8988T (cell line): ENCODE measurements around the gene MAL.

ENCODE experiments used
- DNase-seq: peaks from one replicate; pipeline ENCODE4 v3.0.0; 2011

MAL gene

DNA sequence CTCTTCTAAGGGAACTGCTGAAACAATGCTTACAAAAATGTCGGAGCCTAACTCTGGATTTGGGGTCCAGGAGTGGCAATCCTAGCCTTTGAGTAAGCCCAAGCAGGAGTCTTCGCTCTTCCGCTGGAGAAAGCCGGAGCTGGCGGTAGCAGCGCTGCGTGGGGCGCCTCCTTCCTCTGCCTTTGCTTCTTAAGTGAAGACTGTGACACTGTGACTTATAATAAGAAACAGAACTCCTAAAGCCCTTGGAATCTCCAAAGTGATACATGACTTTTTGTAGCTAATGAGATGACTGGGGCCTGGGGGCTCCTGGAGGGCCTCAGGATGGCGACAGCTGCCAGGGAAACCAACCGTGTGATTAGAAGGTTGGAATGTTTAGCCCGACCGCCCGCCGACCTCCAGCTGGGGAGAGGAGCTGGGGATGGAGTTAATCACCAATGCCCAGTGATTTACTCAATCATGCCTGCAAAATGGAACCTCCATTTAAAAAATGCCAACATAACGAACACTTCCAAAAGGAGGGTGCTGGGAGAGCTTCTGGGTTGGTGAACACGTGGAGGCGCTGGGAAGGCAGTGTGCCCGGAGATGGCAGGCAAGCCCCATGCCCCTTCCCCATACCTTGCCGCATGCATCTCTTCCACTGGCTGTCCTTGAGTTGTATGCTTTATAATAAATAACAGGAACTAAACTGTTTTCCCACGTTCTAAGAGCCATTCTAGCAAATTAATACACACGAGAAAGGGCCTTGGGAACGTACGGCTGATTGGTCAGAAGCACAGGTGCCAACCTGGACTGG, 29.0 kb upstream of the MAL start:
- no peak for DNase-seq

DNA sequence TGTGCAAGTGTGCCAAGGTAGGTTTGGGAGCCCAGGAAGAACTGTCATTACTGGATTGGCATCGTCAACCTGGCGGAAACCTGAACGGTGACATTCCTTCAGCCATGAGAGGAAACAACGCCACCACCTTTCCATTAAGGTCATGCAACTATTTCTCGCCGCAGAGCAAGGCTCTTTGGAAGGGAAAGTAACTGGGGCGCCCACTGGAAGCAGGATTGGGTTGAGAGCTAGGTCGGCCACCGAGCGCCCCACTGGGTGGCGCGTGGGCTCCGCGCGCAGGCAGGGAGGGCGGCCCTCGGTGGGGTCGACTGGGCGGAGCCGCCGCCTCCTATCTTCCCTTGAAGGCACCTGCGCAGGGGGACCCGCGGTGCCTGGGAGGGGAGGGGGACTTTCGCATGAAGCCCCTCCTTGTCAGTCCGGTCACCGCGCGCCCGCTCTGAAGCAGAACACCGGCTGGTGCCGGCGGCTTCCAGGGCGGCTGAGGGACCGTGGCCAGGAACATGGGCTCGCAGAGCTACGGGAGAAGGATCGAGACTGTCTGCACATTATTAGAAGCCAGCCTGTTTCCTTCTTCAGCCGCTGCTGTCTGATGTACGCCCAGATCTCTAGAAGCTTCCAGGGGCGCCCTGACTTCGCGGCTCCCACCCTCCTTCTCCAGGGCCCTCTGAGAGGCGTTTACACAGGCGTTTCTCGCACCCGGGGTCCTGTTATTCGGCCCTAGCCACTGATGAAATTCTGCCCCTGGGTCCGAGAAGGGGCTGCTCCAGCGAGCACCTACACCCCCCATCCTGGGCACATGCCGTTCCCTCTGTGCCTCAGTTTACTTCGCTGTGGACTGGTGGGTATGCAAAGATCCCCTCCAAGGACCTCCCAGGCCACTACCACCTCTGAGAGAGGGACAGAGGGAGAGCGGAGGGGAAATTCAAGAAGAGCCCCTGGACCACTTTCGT, 27.3 kb upstream of the MAL start:
- DNase-seq: no peak

DNA sequence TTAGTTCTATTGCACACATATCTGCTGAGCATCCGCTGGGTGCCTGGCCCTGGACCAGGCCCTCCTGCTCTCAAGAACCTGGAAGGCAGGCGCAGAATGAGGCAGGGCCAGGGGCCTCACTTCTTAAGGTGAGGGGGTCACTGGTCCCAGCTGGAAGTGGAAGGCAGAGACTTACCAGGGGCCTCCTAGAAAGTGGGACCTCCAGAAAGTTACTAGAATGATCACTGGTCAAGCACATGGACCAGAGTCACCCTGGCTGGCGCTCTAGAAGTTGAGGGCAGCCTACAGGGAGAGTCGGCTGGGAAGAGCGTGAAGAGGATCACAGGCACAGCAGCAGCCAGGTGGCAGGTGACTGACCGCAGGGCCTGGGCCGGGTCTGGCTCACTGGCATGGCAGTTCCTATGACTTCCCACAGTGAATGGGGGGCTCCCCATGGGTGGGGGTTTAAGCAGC, 26.1 kb upstream of the MAL start:
- no peak for DNase-seq

DNA sequence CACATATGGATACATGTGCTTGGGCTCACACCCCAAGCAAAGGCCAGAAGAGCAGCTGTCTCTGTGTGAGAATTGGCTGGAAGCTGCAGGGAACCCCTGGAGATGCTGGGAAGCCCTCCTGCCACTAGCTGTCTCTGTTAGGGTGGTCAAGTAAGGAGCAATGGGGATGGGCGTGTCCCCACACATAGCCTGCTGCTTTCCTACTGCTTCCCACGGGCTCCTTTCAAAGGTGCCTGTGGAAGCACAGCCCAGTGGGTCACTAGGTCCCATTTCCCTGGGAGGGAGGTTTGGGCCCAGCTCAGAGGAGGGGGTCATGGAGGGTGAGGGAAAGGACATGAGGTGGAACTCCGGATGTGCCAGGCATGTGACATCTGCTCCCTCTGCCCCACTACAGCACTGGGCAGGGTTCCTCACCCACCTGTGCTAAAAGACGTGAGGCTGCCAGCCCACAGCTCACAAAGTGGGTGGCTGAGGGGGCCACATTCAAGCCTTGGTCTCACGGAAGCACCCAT, 24.4 kb upstream of the MAL start:
- no peak for DNase-seq

DNA sequence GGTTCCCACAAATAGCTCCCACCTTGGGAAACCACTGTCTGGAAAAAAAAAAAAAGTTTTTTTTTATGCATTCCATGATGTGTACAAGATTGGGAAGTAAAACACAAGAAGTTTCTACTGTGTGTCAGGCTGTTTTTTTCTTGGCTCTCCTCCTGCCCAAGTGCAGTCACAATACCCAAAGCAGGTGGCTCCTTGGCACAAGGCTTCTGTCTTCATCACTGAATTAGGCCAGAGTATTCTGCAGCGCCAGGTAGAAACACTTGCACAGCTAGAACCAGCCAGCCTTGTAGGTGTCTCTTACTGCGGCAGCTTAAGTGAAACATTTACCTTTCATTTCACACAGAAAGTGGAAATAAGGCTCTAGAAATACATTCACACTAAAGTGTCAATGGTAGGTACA, 23.8 kb upstream of the MAL start:
- no peak for DNase-seq

DNA sequence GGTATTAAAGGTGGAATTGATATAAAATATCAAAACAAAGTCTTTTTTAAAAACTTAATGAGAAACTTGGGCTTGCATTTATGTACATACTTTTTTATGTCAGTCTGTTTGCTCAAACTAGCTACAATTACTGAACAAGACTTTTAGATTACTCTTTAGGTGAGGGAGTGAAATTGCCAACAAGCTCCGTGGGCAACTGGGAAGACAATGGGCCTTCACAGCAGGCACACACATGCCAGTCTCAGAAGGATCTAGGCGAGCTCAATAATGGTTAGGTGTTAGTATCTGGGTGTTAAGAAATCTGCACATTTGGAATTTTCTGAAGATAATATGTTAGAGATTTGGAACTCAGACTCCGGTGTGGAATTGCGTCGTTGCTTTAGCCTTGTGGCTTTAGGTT, 23.0 kb upstream of the MAL start:
- no peak for DNase-seq

DNA sequence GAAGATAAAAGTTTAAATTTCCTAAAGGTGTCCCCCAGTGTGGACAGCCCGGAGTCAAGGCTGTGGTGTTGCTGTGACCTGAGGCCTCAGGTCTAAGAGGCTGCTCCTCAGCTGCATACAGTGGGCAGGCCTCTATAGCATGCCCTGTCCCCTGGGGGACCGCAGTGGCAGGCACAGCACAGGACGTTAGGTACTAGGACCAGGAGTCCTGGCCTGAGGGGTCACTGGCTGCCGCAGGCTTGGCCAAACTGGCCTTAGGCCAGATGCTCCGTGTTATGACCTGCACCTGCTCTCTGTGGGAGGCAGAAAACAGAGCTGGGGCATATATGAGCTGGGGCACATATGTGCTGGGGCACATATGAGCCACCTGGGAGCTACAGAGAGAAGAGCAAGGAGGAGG, 21.2 kb upstream of the MAL start:
- DNase-seq: no peak

DNA sequence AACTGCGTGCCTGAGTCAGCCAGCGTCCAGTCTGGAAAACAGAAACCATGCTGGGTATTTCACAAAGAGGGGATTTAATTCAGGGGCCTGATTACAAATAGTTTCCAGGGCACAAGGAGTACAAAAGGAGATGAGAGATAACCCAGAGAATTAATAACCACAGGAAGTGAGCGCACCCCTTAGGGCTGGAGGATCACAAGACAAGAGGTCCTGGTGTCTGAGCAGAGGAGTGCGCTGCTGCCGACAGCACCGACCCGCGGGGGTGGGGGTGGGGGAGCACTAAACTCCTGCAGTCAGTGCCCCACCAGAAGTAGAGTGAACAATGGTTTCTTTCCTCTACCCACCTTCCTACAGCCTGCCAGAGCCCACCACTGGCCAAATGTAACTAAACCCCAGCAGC, 20.8 kb upstream of the MAL start:
- no peak for DNase-seq

DNA sequence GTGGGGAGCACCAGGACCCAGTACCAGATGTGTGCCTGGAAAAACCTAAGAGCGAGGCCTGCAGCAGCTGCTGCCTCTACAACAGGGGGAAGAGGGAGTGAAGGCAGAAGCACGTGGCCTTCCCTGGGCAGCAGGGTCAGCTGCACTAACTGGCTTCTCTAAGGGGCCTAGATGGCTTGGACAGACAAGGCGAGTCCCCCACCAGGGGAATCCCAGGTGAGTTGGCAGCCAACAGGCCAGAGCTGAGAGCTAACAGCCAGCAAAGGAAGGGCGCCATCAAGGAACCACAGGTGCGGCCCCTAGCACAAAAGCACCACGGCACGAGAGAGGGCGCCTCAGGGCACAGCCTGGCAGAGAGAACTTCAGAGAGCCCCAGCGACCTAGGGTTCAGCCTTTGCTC, 19.8 kb upstream of the MAL start:
- no peak for DNase-seq

DNA sequence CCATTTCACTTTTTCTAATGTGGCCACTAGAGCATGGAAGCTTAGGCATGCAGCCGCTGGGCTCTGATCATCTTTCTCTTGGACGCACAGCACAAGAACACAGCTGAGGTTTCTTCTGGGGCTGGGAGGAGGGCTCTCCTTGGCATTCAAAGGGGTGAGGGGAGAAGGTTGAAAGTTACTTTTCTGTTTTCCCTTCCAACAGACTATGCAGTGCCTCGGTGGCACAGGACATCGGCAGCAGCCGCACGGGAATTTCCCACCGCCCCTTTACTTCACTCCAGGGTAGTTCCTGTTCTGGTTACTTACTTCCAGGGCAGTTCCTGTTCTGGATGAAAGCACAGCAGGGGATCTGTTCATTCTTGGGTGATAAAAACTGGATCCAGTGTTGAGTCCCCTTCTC, 18.9 kb upstream of the MAL start:
- DNase-seq: no peak

DNA sequence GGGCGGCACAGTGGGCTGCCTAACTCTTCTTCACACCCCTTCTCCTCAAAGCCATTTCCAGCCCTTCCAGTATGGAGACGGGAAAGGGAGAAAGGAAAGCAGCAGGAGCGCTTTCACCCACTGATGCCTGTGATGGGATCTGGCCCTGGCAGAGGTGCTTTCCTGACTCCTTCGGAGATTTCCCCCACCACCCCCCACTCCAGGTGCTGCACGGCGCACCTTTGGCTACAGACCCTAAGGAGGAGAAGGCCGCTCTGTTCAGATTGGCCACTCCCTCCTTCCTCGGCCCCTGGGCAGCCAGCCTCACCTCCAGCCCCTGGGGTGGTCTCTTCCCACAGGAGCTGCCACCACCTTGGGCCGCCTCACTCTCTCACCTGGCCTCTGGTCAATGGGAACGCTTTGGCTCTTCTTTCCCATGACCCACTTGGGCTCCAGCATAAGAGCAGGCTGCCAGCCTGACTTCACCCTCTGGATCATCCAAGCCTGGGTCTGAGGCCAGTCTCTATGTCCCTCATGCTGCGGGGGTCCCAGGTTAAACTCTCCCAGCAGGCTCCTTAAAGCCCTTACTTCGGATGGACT, 18.4 kb upstream of the MAL start:
- DNase-seq: no peak

DNA sequence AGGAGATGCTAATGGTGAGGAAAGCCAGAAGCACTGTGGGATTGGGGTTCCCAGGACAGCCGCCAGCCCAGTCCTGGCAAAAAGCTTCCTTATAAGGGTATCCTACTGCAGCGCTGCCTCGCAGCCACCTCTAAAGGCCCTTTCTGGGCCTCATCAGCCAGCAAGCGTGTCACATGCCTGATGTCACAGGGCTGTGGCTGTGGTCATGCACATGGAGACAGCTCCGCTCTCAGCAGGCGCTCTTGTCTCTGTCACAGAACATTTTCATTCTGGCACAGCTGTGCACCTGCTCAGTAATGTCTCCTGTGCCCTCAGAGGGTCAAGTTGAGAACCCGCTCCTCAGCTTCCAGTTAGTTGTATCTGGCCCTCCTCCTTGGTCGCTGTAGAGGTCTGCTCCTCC, 17.7 kb upstream of the MAL start:
- DNase-seq: no peak

DNA sequence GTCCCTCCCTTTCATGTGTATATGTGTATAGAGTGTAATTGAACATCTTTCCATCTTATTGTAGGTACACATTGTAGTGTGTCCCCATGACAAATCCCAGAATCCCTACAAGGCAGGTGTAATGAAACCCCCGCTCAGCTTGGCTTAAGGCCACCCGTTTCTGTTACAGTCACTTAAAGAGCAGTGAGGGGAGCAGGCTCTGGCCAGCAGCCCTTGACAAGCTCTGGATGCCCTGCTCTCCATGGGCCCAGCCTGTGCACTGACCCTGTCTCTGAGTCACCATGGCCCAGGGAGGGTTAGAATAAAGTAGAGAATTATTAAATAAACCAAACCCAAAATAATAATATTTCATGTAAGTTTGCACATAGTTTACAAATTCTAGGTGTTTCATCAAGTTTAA, 17.2 kb upstream of the MAL start:
- DNase-seq: no peak

DNA sequence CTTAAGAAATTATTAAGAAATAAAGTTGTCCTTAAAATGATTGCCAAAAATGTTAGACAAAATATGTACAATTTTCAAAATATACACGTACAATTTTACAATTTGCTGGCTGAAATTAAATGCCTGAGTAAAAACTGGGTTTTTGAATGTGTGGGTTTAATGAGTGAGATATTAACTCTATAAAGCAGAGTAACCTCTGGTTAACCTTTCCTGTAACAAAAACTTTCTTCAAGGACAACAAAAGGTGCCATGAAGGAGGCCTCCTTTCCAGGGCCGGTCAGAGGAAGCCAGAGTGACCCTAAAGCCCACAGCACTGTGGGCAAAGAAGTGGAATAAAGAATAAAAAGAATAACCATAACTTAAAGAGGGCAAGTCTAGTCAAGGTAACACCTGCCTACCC, 16.5 kb upstream of the MAL start:
- no peak for DNase-seq

DNA sequence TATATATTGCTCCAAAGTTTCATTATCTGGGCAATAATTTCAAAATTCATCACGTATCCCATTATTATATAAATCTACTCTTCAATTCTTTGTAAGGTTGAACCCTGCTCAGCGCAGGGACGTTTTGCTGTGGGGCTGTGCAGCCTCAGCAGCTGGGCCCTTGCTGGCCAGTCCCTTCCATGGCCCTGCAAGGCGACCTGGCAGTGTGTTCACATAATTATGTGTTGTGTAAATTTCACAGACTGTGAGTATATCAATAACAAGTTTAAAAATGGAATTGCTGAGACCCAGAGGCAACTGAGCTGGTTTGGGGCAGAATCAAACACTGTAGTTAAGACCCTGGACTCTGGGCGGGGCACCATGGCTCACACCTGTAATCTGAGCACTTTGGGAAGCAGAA, 16.1 kb upstream of the MAL start:
- DNase-seq: no peak

DNA sequence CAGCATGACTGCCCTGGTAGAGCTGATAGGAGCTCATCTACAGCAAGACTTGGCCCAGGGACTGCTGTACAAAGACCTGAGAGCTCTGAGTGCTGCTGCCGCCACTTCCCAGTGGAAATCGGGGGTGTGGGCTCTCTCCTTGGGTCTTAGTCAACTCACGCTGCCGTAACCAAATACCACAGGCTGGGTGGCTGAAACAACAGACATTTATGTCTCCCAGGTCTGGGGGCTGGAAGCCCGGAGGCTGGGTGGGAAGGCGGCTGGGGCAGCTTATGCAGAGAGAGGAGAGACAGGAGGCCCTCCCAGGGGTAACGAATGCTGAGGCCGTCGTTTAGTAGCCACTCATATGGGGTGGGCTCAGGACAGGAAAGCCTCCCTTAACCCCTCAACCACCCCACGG, 15.4 kb upstream of the MAL start:
- no peak for DNase-seq

DNA sequence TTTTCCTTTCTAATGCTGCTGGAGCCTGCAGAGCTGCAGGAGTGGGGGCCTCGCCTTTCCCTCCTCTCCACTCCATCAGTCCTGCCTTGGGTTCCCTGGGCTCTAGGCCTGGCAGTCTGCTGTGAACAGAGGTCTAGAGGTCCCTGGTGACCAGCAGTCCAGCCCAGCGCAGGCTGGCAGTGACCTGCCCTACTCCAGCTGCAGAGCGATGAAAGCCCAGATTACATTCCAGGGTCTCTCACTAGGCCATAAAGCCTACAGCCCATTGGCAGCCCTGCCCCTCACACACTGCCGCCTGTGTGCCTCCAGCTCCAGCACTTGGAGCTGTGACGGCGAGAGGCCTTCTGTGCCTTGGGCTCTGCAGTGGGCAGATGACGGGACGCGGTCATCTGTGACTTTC, 14.8 kb upstream of the MAL start:
- no peak for DNase-seq

DNA sequence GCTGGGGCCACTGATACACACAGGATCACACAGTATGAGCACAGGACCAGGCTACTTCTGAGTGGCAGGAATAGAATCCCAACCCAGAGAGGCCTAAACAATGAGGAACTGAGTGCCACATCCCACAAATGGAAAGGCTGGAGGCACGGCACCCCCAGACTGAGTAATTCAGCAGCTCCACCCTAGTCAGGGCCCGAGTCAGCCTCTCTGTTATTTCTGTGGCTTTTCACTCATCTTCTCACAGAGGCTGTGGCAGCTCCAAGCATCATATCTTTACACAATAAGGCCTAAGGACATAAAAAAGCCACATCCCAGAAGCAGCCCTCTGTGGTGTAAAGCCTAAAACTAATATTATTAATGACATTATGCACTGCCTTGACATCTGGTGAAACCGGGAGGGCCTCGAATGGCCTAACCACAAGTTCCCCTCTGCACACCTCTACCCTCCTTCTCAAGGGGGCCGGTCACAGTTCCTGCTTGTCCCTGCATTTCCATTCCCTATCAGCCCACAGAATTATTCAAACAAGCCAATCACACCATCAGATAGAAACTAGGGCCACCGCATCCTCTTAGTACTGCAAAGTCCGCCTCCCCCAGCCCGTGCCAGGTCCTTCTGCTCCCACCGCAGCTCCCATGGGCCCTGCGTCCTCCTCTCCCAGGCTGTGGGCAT, 12.5 kb upstream of the MAL start:
- no peak for DNase-seq

DNA sequence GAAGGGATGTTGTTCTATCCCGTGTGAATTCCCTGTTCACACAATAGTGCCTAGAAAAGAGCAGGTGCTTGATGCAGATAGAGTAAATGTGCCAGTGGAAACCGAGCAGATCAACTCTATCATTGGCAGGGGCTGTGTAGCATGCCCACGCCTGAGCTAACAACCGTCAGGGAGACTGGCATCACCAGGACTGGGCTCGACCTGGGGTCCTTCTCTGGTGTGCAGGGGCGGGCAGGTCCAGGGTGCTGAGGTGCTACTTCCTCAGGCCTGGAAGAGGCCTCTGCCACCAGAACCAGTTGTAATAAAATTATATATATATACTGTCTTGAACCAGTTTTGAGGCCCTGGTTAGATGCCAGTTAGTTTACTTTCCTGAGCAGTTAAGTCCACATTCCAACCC, 11.8 kb upstream of the MAL start:
- DNase-seq: no peak

DNA sequence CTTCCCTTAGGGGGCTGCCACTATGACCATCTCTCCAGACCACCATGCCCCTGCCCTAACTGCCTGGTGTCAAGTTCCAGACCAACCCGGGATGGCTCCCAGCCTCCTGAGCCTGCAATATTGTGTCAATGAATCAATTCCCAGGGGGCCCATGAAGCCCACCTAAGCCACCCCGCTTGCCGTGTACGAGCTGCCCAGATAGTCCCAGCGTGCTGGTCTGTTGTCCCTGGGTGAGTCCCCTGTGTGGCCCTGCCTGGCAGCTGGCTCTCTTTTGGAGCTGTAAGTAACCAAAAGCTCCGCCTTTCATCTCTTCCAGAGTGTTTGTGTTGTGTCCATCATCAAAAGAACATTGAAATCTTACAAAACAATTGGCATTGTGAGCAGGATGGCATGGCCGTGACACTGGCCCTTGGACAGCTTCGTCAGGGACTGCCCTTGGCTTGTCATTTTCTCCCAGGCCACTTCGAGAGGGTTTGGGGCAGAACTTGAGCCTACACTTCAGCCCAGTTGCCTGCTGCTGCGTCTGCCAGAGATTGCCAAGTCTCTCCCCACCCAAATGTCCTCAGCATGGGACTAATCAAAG, 11.3 kb upstream of the MAL start:
- no peak for DNase-seq

DNA sequence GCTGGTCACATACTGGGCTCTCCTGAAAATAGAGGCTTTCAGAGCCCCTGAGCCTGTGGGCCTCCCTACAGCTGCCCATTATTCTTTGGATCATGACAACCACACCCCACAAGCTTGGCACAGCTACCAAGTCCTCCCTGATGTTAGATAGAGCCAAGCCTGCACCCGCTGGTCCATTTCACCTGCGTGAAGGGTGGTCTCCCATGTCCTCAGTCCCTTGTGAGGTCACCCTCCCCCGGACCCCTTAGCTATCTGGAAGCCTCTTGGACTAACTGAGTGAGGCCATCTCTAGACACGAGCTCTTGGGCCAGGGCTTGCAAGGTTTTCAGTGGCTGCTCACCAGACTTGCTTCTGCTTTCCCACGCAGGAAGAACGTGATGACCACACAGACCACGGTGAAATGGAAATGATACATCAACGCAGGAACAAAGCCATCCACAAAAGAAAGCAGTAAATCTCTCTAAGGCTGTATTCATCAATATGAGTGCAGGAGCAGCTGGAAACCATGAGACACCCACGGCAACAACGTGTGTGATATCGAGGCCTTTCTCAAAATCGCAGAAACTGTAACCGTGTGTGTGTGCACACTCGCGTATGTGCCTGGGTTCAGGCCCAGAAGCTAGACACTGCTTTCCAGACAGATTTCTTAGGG, 10.1 kb upstream of the MAL start:
- DNase-seq: no peak

DNA sequence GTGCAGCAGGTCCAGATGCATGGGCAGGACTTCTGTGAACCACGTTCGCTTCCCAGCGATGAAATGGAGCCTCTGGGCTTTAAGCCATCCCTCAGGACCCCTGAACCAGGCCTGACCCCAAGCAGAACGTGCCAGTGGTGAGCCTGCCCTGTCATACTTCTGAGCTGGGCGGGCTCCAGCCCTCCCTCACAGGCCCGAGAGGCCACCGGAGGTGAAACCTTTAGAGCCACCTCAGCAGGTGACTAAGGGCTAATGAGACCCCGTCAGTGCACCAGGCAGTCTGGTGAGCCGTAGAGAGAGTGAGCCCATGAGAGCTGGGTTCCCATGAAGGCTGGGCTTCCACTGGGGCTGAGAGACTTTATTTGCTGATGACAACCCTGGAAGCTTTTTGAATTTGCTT, 8.9 kb upstream of the MAL start:
- no peak for DNase-seq
